DMS 273 (cell line): ENCODE results near the gene PLEKHA7.
A peak's percentile ranks its signal among the peaks of the same experiment; 100 is the strongest.

Source experiments
- DNase-seq: peaks from one replicate; lab custom pipeline; 2025; ENCODE audit not compliant: unreplicated experiment; lab: John Stamatoyannopoulos, UW

Gene PLEKHA7

GRCh38 chr11:16793009-16793408 is 221.2 kb downstream of the PLEKHA7 start:
- DNase-seq, result peak; percentile 38

- DNase-seq, result no peak
Observed at GRCh38 chr11:16792426-16792825, 221.8 kb downstream of the PLEKHA7 start.

GRCh38 chr11:16791191-16791961 is 222.8 kb downstream of the PLEKHA7 start:
- no peak for DNase-seq

- DNase-seq, result no peak
Observed at GRCh38 chr11:16790486-16791190, 223.6 kb downstream of the PLEKHA7 start.

- DNase-seq, result no peak
Observed at GRCh38 chr11:16789560-16790485, 224.4 kb downstream of the PLEKHA7 start.

GRCh38 chr11:16789063-16789420 is 225.2 kb downstream of the PLEKHA7 start:
- no peak for DNase-seq

GRCh38 chr11:16788141-16789062 is 225.8 kb downstream of the PLEKHA7 start:
- DNase-seq, result peak; percentile 73

- no peak for DNase-seq
Observed at GRCh38 chr11:16787035-16787742, 227.0 kb downstream of the PLEKHA7 start.

- DNase-seq, result no peak
Observed at GRCh38 chr11:16786131-16786530, 228.1 kb downstream of the PLEKHA7 start.

GRCh38 chr11:16785520-16786128 is 228.6 kb downstream of the PLEKHA7 start:
- DNase-seq, result peak; percentile 71

- DNase-seq, result no peak
Observed at GRCh38 chr11:16784666-16785065, 229.5 kb downstream of the PLEKHA7 start.

GRCh38 chr11:16784097-16784496 is 230.1 kb downstream of the PLEKHA7 start:
- DNase-seq, result no peak

GRCh38 chr11:16783321-16783801 is 230.9 kb downstream of the PLEKHA7 start:
- DNase-seq, result no peak

- DNase-seq, result no peak
Observed at GRCh38 chr11:16781936-16782919, 232.0 kb downstream of the PLEKHA7 start.

- DNase-seq, result no peak
Observed at GRCh38 chr11:16780698-16781550, 233.3 kb downstream of the PLEKHA7 start.

GRCh38 chr11:16780146-16780545 is 234.1 kb downstream of the PLEKHA7 start:
- no peak for DNase-seq

GRCh38 chr11:16779436-16779835 is 234.8 kb downstream of the PLEKHA7 start:
- peak; percentile 6 for DNase-seq
